ENCODE measurements around the gene TBC1D14.
A peak's percentile ranks its signal among the peaks of the same experiment; 100 is the strongest.
"Not testable (repeated sequence)": the region's sequence is repeated elsewhere in the genome, so short reads cannot be mapped to it uniquely, and the experiment has no call there.

TBC1D14 gene

GRCh38 chr4:6886886-6887285 lies 22.7 kb upstream of the TBC1D14 start:
- Histone ChIP-seq H3K4me3 (ENCODE audit: insufficient read length, low read depth) (no peak overlapping the region), H3K36me3 (ENCODE audit: insufficient read depth, insufficient read length, low read length) (peaks cover 19% of the 10 kb centered on the region), H3K27me3 (ENCODE audit: insufficient read depth, insufficient read length) (no peaks in the 10 kb centered on the region), H3K4me1 (ENCODE audit: insufficient read depth, insufficient read length) (peaks cover 13% of the 10 kb centered on the region), H3K9me3 (ENCODE audit: insufficient read depth, low read length) (peaks cover 14% of the 10 kb centered on the region), H3K9ac (ENCODE audit: insufficient read length, low read depth) (no peak overlapping the region)
- DNase-seq (ENCODE audit: low read depth, low spot score): no peak
- no peak for TF ChIP-seq SUZ12 (IDR thresholded peaks at IDR 0.05; ENCODE audit: extremely low read depth, insufficient read depth, insufficient read length)
- TF ChIP-seq ZNF274 (IDR thresholded peaks at IDR 0.05; ENCODE audit: low read depth, low read length): no peak
- TF ChIP-seq YY1 (IDR thresholded peaks at IDR 0.05; ENCODE audit: insufficient read depth, insufficient read length): no peak

GRCh38 chr4:6887591-6888371 lies 21.8 kb upstream of the TBC1D14 start:
- no peak for TF ChIP-seq YY1 (IDR thresholded peaks at IDR 0.05; ENCODE audit: insufficient read depth, insufficient read length)
- no peak for TF ChIP-seq SUZ12 (IDR thresholded peaks at IDR 0.05; ENCODE audit: extremely low read depth, insufficient read depth, insufficient read length)
- TF ChIP-seq ZNF274 (IDR thresholded peaks at IDR 0.05; ENCODE audit: low read depth, low read length): no peak
- peaks cover 14% of the 10 kb centered on the region for H3K9me3 ChIP-seq (ENCODE audit: insufficient read depth, low read length)
- peaks cover 15% of the 10 kb centered on the region for H3K4me1 ChIP-seq (ENCODE audit: insufficient read depth, insufficient read length)
- H3K27me3 ChIP-seq (ENCODE audit: insufficient read depth, insufficient read length): no peaks in the 10 kb centered on the region
- peaks cover 11% of the 10 kb centered on the region for H3K36me3 ChIP-seq (ENCODE audit: insufficient read depth, insufficient read length, low read length)
- H3K9ac ChIP-seq (ENCODE audit: insufficient read length, low read depth): no peak overlapping the region
- no peak for DNase-seq (ENCODE audit: low read depth, low spot score)
- no peak overlapping the region for H3K4me3 ChIP-seq (ENCODE audit: insufficient read length, low read depth)

GRCh38 chr4:6888506-6889071 lies 21.0 kb upstream of the TBC1D14 start:
- H3K4me1 ChIP-seq (ENCODE audit: insufficient read depth, insufficient read length): peaks cover 15% of the 10 kb centered on the region
- peaks cover 4% of the 10 kb centered on the region for H3K36me3 ChIP-seq (ENCODE audit: insufficient read depth, insufficient read length, low read length)
- TF ChIP-seq YY1 (IDR thresholded peaks at IDR 0.05; ENCODE audit: insufficient read depth, insufficient read length): no peak
- TF ChIP-seq SUZ12 (IDR thresholded peaks at IDR 0.05; ENCODE audit: extremely low read depth, insufficient read depth, insufficient read length): no peak
- TF ChIP-seq ZNF274 (IDR thresholded peaks at IDR 0.05; ENCODE audit: low read depth, low read length): no peak
- H3K4me3 ChIP-seq (ENCODE audit: insufficient read length, low read depth): no peak overlapping the region
- no peak for DNase-seq (ENCODE audit: low read depth, low spot score)
- peak overlapping the region; percentile 13 for H3K9ac ChIP-seq (ENCODE audit: insufficient read length, low read depth)
- H3K9me3 ChIP-seq (ENCODE audit: insufficient read depth, low read length): peaks cover 14% of the 10 kb centered on the region
- no peaks in the 10 kb centered on the region for H3K27me3 ChIP-seq (ENCODE audit: insufficient read depth, insufficient read length)

GRCh38 chr4:6889101-6889735 lies 20.4 kb upstream of the TBC1D14 start:
- H3K27me3 ChIP-seq (ENCODE audit: insufficient read depth, insufficient read length): no peaks in the 10 kb centered on the region
- peaks cover 14% of the 10 kb centered on the region for H3K9me3 ChIP-seq (ENCODE audit: insufficient read depth, low read length)
- no peak for DNase-seq (ENCODE audit: low read depth, low spot score)
- no peak overlapping the region for H3K4me3 ChIP-seq (ENCODE audit: insufficient read length, low read depth)
- TF ChIP-seq YY1 (IDR thresholded peaks at IDR 0.05; ENCODE audit: insufficient read depth, insufficient read length) (no peak), SUZ12 (IDR thresholded peaks at IDR 0.05; ENCODE audit: extremely low read depth, insufficient read depth, insufficient read length) (no peak), ZNF274 (IDR thresholded peaks at IDR 0.05; ENCODE audit: low read depth, low read length) (no peak)
- H3K36me3 ChIP-seq (ENCODE audit: insufficient read depth, insufficient read length, low read length): no peaks in the 10 kb centered on the region
- no peak overlapping the region for H3K9ac ChIP-seq (ENCODE audit: insufficient read length, low read depth)
- H3K4me1 ChIP-seq (ENCODE audit: insufficient read depth, insufficient read length): peaks cover 15% of the 10 kb centered on the region

- Histone ChIP-seq H3K9me3 (ENCODE audit: insufficient read depth, low read length) (peaks cover 14% of the 10 kb centered on the region), H3K36me3 (ENCODE audit: insufficient read depth, insufficient read length, low read length) (no peaks in the 10 kb centered on the region), H3K27me3 (ENCODE audit: insufficient read depth, insufficient read length) (no peaks in the 10 kb centered on the region), H3K9ac (ENCODE audit: insufficient read length, low read depth) (no peak overlapping the region), H3K4me3 (ENCODE audit: insufficient read length, low read depth) (no peak overlapping the region), H3K4me1 (ENCODE audit: insufficient read depth, insufficient read length) (peaks cover 12% of the 10 kb centered on the region)
- no peak for DNase-seq (ENCODE audit: low read depth, low spot score)
- TF ChIP-seq ZNF274 (IDR thresholded peaks at IDR 0.05; ENCODE audit: low read depth, low read length) (no peak), SUZ12 (IDR thresholded peaks at IDR 0.05; ENCODE audit: extremely low read depth, insufficient read depth, insufficient read length) (no peak)
Measured at GRCh38 chr4:6889736-6890324, 19.8 kb upstream of the TBC1D14 start.

- TF ChIP-seq YY1 (IDR thresholded peaks at IDR 0.05; ENCODE audit: insufficient read depth, insufficient read length): no peak
- TF ChIP-seq ZNF274 (IDR thresholded peaks at IDR 0.05; ENCODE audit: low read depth, low read length): no peak
- TF ChIP-seq SUZ12 (IDR thresholded peaks at IDR 0.05; ENCODE audit: extremely low read depth, insufficient read depth, insufficient read length): no peak
Measured at GRCh38 chr4:6890358-6890757, 19.3 kb upstream of the TBC1D14 start.

GRCh38 chr4:6890971-6891370 lies 18.7 kb upstream of the TBC1D14 start:
- H3K36me3 ChIP-seq (ENCODE audit: insufficient read depth, insufficient read length, low read length); H3K27me3 ChIP-seq (ENCODE audit: insufficient read depth, insufficient read length); H3K9ac ChIP-seq (ENCODE audit: insufficient read length, low read depth); H3K4me3 ChIP-seq (ENCODE audit: insufficient read length, low read depth); H3K4me1 ChIP-seq (ENCODE audit: insufficient read depth, insufficient read length); DNase-seq (ENCODE audit: low read depth, low spot score): not testable (repeated sequence)
- H3K9me3 ChIP-seq (ENCODE audit: insufficient read depth, low read length): peaks cover 14% of the 10 kb centered on the region

More at GRCh38 chr4:6890358-6890757, 19.3 kb upstream of the TBC1D14 start:
- DNase-seq (ENCODE audit: low read depth, low spot score): no peak
- H3K4me3 ChIP-seq (ENCODE audit: insufficient read length, low read depth): no peak overlapping the region
- H3K4me1 ChIP-seq (ENCODE audit: insufficient read depth, insufficient read length): peaks cover 12% of the 10 kb centered on the region
- no peaks in the 10 kb centered on the region for H3K36me3 ChIP-seq (ENCODE audit: insufficient read depth, insufficient read length, low read length)
- H3K9me3 ChIP-seq (ENCODE audit: insufficient read depth, low read length): peaks cover 14% of the 10 kb centered on the region
- no peak overlapping the region for H3K9ac ChIP-seq (ENCODE audit: insufficient read length, low read depth)
- no peaks in the 10 kb centered on the region for H3K27me3 ChIP-seq (ENCODE audit: insufficient read depth, insufficient read length)
